ENCODE measurements around the gene CSTPP1. TPM values are rescaled to one million over a fixed set of nuclear protein-coding genes. Genes with fewer than 3 reads are reported as not detected.

The CSTPP1 gene
- total RNA-seq, 1 donor from 2014 or later, result 32.7 TPM

GRCh38 chr11:47044119-47044518 lies 107.6 kb downstream of the CSTPP1 start:
- Mint-ChIP-seq H3K27me3 (ENCODE audit: insufficient read depth, low read depth) (no peaks in the 10 kb centered on the region), H3K4me1 (peaks cover 6% of the 10 kb centered on the region), H3K9me3 (peaks cover 13% of the 10 kb centered on the region), H3K36me3 (peaks cover 16% of the 10 kb centered on the region), H3K4me3 (no peak overlapping the region), H3K27ac (no peak overlapping the region)
- Histone ChIP-seq H3K27ac (no peak overlapping the region), H3K4me2 (no peak overlapping the region), H3K9me3 (ENCODE audit: low read depth) (no peaks in the 10 kb centered on the region), H2AFZ (replicated peaks) (no peak overlapping the region), H3K4me1 (no peaks in the 10 kb centered on the region), H3K9ac (no peak overlapping the region), H3K4me3 (no peak overlapping the region), H3K79me2 (ENCODE audit: low read depth) (no peaks in the 10 kb centered on the region), H3F3A (ENCODE audit: low read depth) (no peaks in the 10 kb centered on the region), H3K27me3 (no peaks in the 10 kb centered on the region), H3K36me3 (no peaks in the 10 kb centered on the region), H4K20me1 (ENCODE audit: low read depth) (no peaks in the 10 kb centered on the region)
- DNase-seq (ENCODE audit: low spot score), result no peak
- TF ChIP-seq EZH2 (IDR thresholded peaks at IDR 0.05) (no peak), EZH2phosphoT487 (IDR thresholded peaks at IDR 0.05) (no peak), CTCF (IDR thresholded peaks at IDR 0.05) (no peak)

- Histone ChIP-seq H3K4me3 (no peak overlapping the region), H4K20me1 (ENCODE audit: low read depth) (no peaks in the 10 kb centered on the region), H2AFZ (replicated peaks) (no peak overlapping the region), H3K36me3 (no peaks in the 10 kb centered on the region), H3K4me2 (no peak overlapping the region), H3K9me3 (ENCODE audit: low read depth) (no peaks in the 10 kb centered on the region), H3K9ac (no peak overlapping the region), H3K79me2 (ENCODE audit: low read depth) (no peaks in the 10 kb centered on the region), H3K27me3 (no peaks in the 10 kb centered on the region), H3F3A (ENCODE audit: low read depth) (no peaks in the 10 kb centered on the region), H3K27ac (no peak overlapping the region), H3K4me1 (no peaks in the 10 kb centered on the region)
- peaks cover 2% of the 10 kb centered on the region for H3K4me1 Mint-ChIP-seq
- TF ChIP-seq EZH2 (IDR thresholded peaks at IDR 0.05), result no peak
- TF ChIP-seq CTCF (IDR thresholded peaks at IDR 0.05), result no peak
- no peak for TF ChIP-seq EZH2phosphoT487 (IDR thresholded peaks at IDR 0.05)
- H3K27me3 Mint-ChIP-seq (ENCODE audit: insufficient read depth, low read depth), result no peaks in the 10 kb centered on the region
- no peak overlapping the region for H3K4me3 Mint-ChIP-seq
- no peaks in the 10 kb centered on the region for H3K9me3 Mint-ChIP-seq
- peaks cover 6% of the 10 kb centered on the region for H3K36me3 Mint-ChIP-seq
- H3K27ac Mint-ChIP-seq, result no peak overlapping the region
- no peak for DNase-seq (ENCODE audit: low spot score)
These were observed 111.4 kb downstream of the CSTPP1 start for GRCh38 chr11:47047972-47048371.

GRCh38 chr11:47050284-47050683 lies 113.7 kb downstream of the CSTPP1 start:
- H2AFZ ChIP-seq (replicated peaks), result no peak overlapping the region
- Mint-ChIP-seq H3K9me3 (no peaks in the 10 kb centered on the region), H3K36me3 (peaks cover 13% of the 10 kb centered on the region), H3K27ac (no peak overlapping the region), H3K4me3 (no peak overlapping the region), H3K27me3 (ENCODE audit: insufficient read depth, low read depth) (no peaks in the 10 kb centered on the region), H3K4me1 (peaks cover 2% of the 10 kb centered on the region)
- H3K9ac ChIP-seq, result no peak overlapping the region
- H3K27ac ChIP-seq, result no peak overlapping the region
- H3K27me3 ChIP-seq, result no peaks in the 10 kb centered on the region
- no peaks in the 10 kb centered on the region for H3K9me3 ChIP-seq (ENCODE audit: low read depth)
- no peaks in the 10 kb centered on the region for H3F3A ChIP-seq (ENCODE audit: low read depth)
- H3K4me3 ChIP-seq, result no peak overlapping the region
- H4K20me1 ChIP-seq (ENCODE audit: low read depth), result no peaks in the 10 kb centered on the region
- no peak for DNase-seq (ENCODE audit: low spot score)
- no peak overlapping the region for H3K4me2 ChIP-seq
- H3K36me3 ChIP-seq, result no peaks in the 10 kb centered on the region
- no peaks in the 10 kb centered on the region for H3K4me1 ChIP-seq
- no peak for TF ChIP-seq CTCF (IDR thresholded peaks at IDR 0.05)
- no peak for TF ChIP-seq EZH2phosphoT487 (IDR thresholded peaks at IDR 0.05)
- no peak for TF ChIP-seq EZH2 (IDR thresholded peaks at IDR 0.05)
- H3K79me2 ChIP-seq (ENCODE audit: low read depth), result no peaks in the 10 kb centered on the region
